GM12878 (cell line): Measurements from ENCODE around the gene PADI3. TPM values are rescaled to one million over a fixed set of nuclear protein-coding genes. Genes with fewer than 3 reads are reported as not detected.

ENCODE experiments used
- ATAC-seq: fragments of 200-7000 bp; cut with Tn5 transposase; 3 replicates; pipeline ENCODE4 v1.9.1; 2020; ENCODE audit warnings: mild to moderate bottlenecking, moderate library complexity
- BruUV-seq: library from RNA; stranded (reverse); fragments of 400-500 nt; replicated peaks from 2 replicates; lab custom pipeline; 2021; lab: Mats Ljungman, UMichigan
- CTCF ChIA-PET: fragments of 300-600 bp; sonication (Branson Sonifier 250); formaldehyde crosslinking; extraction: SDS; loops from one replicate; lab custom pipeline; 2021; ENCODE audit warnings: inconsistent platforms; lab: Yijun Ruan, JAX
- POLR2A ChIA-PET: fragments of 350-600 bp; formaldehyde crosslinking; extraction: SDS; loops from one replicate; lab custom pipeline; 2021; ENCODE audit warnings: inconsistent platforms; lab: Charles Lee
- RAD21 ChIA-PET: fragments of 300-600 bp; sonication (Branson Sonifier 250); formaldehyde crosslinking; loops from one replicate; lab custom pipeline; 2023; ENCODE audit warnings: antibody characterized with exemption; ENCODE audit not compliant: unreplicated experiment; lab: Charles Lee
- SMC1A ChIA-PET: fragments of 300-600 bp; sonication (Branson Sonifier 250); formaldehyde crosslinking; loops from one replicate; lab custom pipeline; 2023; ENCODE audit not compliant: unreplicated experiment, uncharacterized antibody; lab: Charles Lee
- DNase-seq: peaks from one replicate; pipeline ENCODE4 v3.0.0-alpha.2; 2011; ENCODE audit warnings: low read depth, low spot score
- FAIRE-seq: peaks from 3 replicates; lab custom pipeline; 2011; peaks lifted over from hg19 to GRCh38; lab: Jason Lieb, UNC
- H2AFZ ChIP-seq: 2 replicates; pipeline ENCODE4 v1.6.0; 2011; ENCODE audit warnings: low read depth, low read length, control low read depth; ENCODE audit not compliant: control insufficient read depth
- H3K27ac ChIP-seq: 2 replicates; pipeline ENCODE4 v1.5.1; 2011; ENCODE audit warnings: control low read depth; ENCODE audit not compliant: control insufficient read depth, insufficient read depth
- H3K27me3 ChIP-seq, 2 experiments: replicated peaks in 1 of 2; 2 replicates each; pipeline versions ENCODE4 v1.6.0 to v1.6.1; 2011; ENCODE audit warnings: low read length in 1 of 2; ENCODE audit not compliant: control insufficient read depth in 2 of 2, insufficient read depth in 2 of 2
- H3K36me3 ChIP-seq, 2 experiments: 2 replicates each; pipeline ENCODE4 v1.5.1; 2011; ENCODE audit warnings: low read length in 1 of 2; ENCODE audit not compliant: control insufficient read depth in 2 of 2, insufficient read depth in 2 of 2
- H3K4me1 ChIP-seq: 2 replicates; pipeline ENCODE4 v1.6.1; 2011; ENCODE audit warnings: mild to moderate bottlenecking, low read length, moderate library complexity, mixed read lengths; ENCODE audit not compliant: control insufficient read depth, insufficient read depth
- H3K4me2 ChIP-seq: 2 replicates; pipeline ENCODE4 v1.6.0; 2011; ENCODE audit warnings: control low read depth; ENCODE audit not compliant: control insufficient read depth, insufficient read depth
- H3K4me3 ChIP-seq: fragments of 200-600 bp; sonication (generic); 2 replicates; pipeline ENCODE4 v1.5.1; 2016
- H3K79me2 ChIP-seq: 2 replicates; pipeline ENCODE4 v1.6.0; 2011; ENCODE audit warnings: low read length; ENCODE audit not compliant: control insufficient read depth, insufficient read depth
- H3K9ac ChIP-seq: 2 replicates; pipeline ENCODE4 v1.8.0; 2011; ENCODE audit warnings: low read length, control low read depth, mixed read lengths; ENCODE audit not compliant: control insufficient read depth, insufficient read depth
- H3K9me3 ChIP-seq: replicated peaks from 3 replicates; pipeline ENCODE4 v1.5.1; 2011; ENCODE audit warnings: mild to moderate bottlenecking, low read length; ENCODE audit not compliant: control insufficient read depth, insufficient read depth
- H4K20me1 ChIP-seq: 2 replicates; pipeline ENCODE4 v1.6.0; 2011; ENCODE audit not compliant: control insufficient read depth, insufficient read depth
- CBFB ChIP-seq: IDR thresholded peaks from 2 replicates; pipeline ENCODE4 v1.6.1; 2016; ENCODE audit warnings: antibody characterized with exemption, low read depth
- CHD1 ChIP-seq: IDR thresholded peaks from 2 replicates; pipeline ENCODE4 v1.6.1; 2012; ENCODE audit warnings: low read depth, low read length, improper control_type of control experiment
- EZH2 ChIP-seq: IDR thresholded peaks from 2 replicates; pipeline ENCODE4 v1.6.1; 2012; ENCODE audit warnings: low read depth, mild to moderate bottlenecking, control low read depth, inconsistent platforms, low read length, borderline replicate concordance; ENCODE audit not compliant: control insufficient read depth
- FOXK2 ChIP-seq: fragments of 450-650 bp; IDR thresholded peaks from 2 replicates; pipeline ENCODE4 v1.6.1; 2017; ENCODE audit warnings: mild to moderate bottlenecking, moderate library complexity
- JUND ChIP-seq: IDR thresholded peaks from 2 replicates; pipeline ENCODE4 v1.6.1; 2012; ENCODE audit warnings: low read depth, mild to moderate bottlenecking, low read length, improper control_type of control experiment, moderate library complexity
- NRF1 ChIP-seq: conservative IDR thresholded peaks from 2 replicates; pipeline ENCODE4 v1.6.1; 2011; ENCODE audit warnings: mild to moderate bottlenecking, low read depth, low read length, improper control_type of control experiment
- SIN3A ChIP-seq: IDR thresholded peaks from 2 replicates; pipeline ENCODE4 v1.6.1; 2012; ENCODE audit warnings: low read depth, low read length, improper control_type of control experiment
- SREBF2 ChIP-seq: IDR thresholded peaks from 2 replicates; pipeline ENCODE4 v1.6.1; 2012; ENCODE audit warnings: mild to moderate bottlenecking, low read length
- ZBED1 ChIP-seq: IDR thresholded peaks from 2 replicates; pipeline ENCODE4 v1.6.1; 2016; ENCODE audit warnings: borderline replicate concordance
- ZSCAN29 ChIP-seq: fragments of 450-650 bp; IDR thresholded peaks from 2 replicates; pipeline ENCODE4 v1.6.1; 2017; ENCODE audit warnings: mild to moderate bottlenecking, moderate library complexity
- WGBS: methylation state at CpG from one replicate; pipeline ENCODE4 v1.1.6; 2016; ENCODE audit warnings: low lambda C conversion rate; ENCODE audit not compliant: insufficient replicate concordance, insufficient coverage; ENCODE audit errors: missing lambda C conversion rate; 5-methylcytosine and 5-hydroxymethylcytosine counted together
- in situ Hi-C: fragments of 300-500 bp; cut with MboI; formaldehyde crosslinking; loops from 9 replicates; pipeline ENCODE4 v1.14.3; 2018; ENCODE audit warnings: mixed read lengths
- intact Hi-C: fragments of 100-400 bp; cut with micrococcal nuclease; formaldehyde crosslinking; loops from one replicate; pipeline ENCODE4 v1.14.2; 2022; ENCODE audit not compliant: unreplicated experiment
- polyA plus RNA-seq, 11 experiments: library from polyadenylated mRNA; depleted of rRNA in 4 of 11; unstranded in 6 of 11; stranded (reverse) in 5 of 11; fragments of >200 nt; fragmentation: Nextera tagmentation in 4 of 11; fragmentation: Illumina TruSeq in 1 of 11; extraction: Ambion mirVana in 4 of 11; extraction: Trizol in 1 of 11; gene quantifications; 1 replicate in 1 of 11; 2 replicates in 10 of 11; pipeline versions ENCODE4 v1.2.1 to v1.2.3, GENCODE V29; 2011 to 2016; ENCODE audit warnings: inconsistent platforms in 2 of 11, missing spikeins in 2 of 11, low read depth in 1 of 11
- total RNA-seq, 4 experiments: library from RNA; depleted of rRNA in 3 of 4; stranded (reverse); fragments of >200 nt in 3 of 4; fragmentation: Illumina TruSeq in 1 of 4; extraction: Trizol in 1 of 4; gene quantifications; 2 replicates each; pipeline versions ENCODE4 v1.2.1 to v1.2.3, GENCODE V29; 2013 to 2021
- TF ChIP-seq, protein P1 (sequence below): IDR thresholded peaks from 2 replicates; pipeline ENCODE4 v1.6.1; 2012; ENCODE audit warnings: improper control_type of control experiment, low read depth, low read length; ENCODE audit not compliant: insufficient replicate concordance
- TF ChIP-seq, protein P2 (sequence below): fragments of 450-650 bp; IDR thresholded peaks from 2 replicates; pipeline ENCODE4 v1.6.1; 2014; ENCODE audit warnings: mild to moderate bottlenecking
- TF ChIP-seq, protein P3 (sequence below): fragments of 450-650 bp; IDR thresholded peaks from 2 replicates; pipeline ENCODE4 v1.6.1; 2017; ENCODE audit warnings: antibody characterized with exemption, mild to moderate bottlenecking, moderate library complexity
- TF ChIP-seq, protein P4 (sequence below): fragments of 450-650 bp; conservative IDR thresholded peaks from 2 replicates; pipeline ENCODE4 v1.6.1; 2017; ENCODE audit warnings: mild to moderate bottlenecking, moderate library complexity

PADI3 gene
- total and polyA plus RNA-seq, 10 of the 15 experiments (the other 5 are each of a cell fraction or from before 2014, with no cell fraction given), result 0.01 TPM; not detected in 9

DNA sequence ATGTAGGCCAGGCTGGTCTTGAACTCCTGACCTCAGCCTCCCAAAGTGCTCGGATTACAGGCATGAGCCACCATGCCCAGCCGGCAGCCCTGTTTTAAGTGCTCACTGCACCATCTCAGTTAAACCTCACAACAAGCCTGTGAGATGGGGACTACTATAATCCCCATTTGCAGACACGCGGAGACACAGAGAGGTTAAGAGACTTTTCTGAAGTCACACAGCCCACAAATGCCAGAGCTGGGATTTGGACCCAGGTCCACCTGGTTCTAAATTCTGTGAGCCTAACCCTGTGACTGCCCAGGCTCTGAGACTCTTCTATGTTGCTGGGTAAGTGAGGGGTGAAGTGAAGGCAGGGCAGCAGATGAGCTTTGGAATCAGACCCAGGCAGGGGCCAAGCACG lies 37.5 kb upstream of the PADI3 start:
- no peak overlapping the region for H3K27ac ChIP-seq
- in situ Hi-C loops, result no loop called here
- no peaks in the 10 kb centered on the region for H3K79me2 ChIP-seq
- no peak overlapping the region for H3K4me2 ChIP-seq
- H4K20me1 ChIP-seq, result no peaks in the 10 kb centered on the region
- intact Hi-C loops, result no loop called here
- H3K4me1 ChIP-seq, result peaks cover 14% of the 10 kb centered on the region
- H3K4me3 ChIP-seq, result no peak overlapping the region
- peaks cover 0 to 2% of the 10 kb centered on the region in 2 experiments; a peak in 2 of 4 replicates for H3K27me3 ChIP-seq
- BruUV-seq, result no TSS peak
- 59% methylated on average over 5 of the region's 5 CpGs for WGBS
- no peaks in the 10 kb centered on the region for H3K9me3 ChIP-seq
- no peak overlapping the region for H2AFZ ChIP-seq
- ChIA-PET RAD21 (interaction anchor here (0.6 kb wide), 1 partner anchor 84 kb away, joined by 4 read pairs; no protein-coding TSS in a partner anchor), POLR2A (no interaction called here), CTCF (interaction anchor here (1.2 kb wide), 1 partner anchor 151 kb away, joined by 3 read pairs; no protein-coding TSS in a partner anchor), SMC1A (interaction anchor here (1.0 to 1.7 kb wide), 2 partner anchors 70 to 82 kb away, joined by 3 to 4 read pairs; no protein-coding TSS in a partner anchor)
- H3K9ac ChIP-seq, result no peak overlapping the region
- no peak for FAIRE-seq
- H3K36me3 ChIP-seq, result no peaks in the 10 kb centered on the region
- no peak for DNase-seq
- no peak for ATAC-seq
- no peak for TF ChIP-seq FOXK2
- TF ChIP-seq SIN3A, result no peak
- no peak for TF ChIP-seq CBFB
- TF ChIP-seq, protein P1, sequence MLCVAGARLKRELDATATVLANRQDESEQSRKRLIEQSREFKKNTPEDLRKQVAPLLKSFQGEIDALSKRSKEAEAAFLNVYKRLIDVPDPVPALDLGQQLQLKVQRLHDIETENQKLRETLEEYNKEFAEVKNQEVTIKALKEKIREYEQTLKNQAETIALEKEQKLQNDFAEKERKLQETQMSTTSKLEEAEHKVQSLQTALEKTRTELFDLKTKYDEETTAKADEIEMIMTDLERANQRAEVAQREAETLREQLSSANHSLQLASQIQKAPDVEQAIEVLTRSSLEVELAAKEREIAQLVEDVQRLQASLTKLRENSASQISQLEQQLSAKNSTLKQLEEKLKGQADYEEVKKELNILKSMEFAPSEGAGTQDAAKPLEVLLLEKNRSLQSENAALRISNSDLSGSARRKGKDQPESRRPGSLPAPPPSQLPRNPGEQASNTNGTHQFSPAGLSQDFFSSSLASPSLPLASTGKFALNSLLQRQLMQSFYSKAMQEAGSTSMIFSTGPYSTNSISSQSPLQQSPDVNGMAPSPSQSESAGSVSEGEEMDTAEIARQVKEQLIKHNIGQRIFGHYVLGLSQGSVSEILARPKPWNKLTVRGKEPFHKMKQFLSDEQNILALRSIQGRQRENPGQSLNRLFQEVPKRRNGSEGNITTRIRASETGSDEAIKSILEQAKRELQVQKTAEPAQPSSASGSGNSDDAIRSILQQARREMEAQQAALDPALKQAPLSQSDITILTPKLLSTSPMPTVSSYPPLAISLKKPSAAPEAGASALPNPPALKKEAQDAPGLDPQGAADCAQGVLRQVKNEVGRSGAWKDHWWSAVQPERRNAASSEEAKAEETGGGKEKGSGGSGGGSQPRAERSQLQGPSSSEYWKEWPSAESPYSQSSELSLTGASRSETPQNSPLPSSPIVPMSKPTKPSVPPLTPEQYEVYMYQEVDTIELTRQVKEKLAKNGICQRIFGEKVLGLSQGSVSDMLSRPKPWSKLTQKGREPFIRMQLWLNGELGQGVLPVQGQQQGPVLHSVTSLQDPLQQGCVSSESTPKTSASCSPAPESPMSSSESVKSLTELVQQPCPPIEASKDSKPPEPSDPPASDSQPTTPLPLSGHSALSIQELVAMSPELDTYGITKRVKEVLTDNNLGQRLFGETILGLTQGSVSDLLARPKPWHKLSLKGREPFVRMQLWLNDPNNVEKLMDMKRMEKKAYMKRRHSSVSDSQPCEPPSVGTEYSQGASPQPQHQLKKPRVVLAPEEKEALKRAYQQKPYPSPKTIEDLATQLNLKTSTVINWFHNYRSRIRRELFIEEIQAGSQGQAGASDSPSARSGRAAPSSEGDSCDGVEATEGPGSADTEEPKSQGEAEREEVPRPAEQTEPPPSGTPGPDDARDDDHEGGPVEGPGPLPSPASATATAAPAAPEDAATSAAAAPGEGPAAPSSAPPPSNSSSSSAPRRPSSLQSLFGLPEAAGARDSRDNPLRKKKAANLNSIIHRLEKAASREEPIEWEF, result no peak
- TF ChIP-seq CHD1, result no peak
- TF ChIP-seq, protein P2, sequence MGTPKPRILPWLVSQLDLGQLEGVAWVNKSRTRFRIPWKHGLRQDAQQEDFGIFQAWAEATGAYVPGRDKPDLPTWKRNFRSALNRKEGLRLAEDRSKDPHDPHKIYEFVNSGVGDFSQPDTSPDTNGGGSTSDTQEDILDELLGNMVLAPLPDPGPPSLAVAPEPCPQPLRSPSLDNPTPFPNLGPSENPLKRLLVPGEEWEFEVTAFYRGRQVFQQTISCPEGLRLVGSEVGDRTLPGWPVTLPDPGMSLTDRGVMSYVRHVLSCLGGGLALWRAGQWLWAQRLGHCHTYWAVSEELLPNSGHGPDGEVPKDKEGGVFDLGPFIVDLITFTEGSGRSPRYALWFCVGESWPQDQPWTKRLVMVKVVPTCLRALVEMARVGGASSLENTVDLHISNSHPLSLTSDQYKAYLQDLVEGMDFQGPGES, result no peak
- TF ChIP-seq ZSCAN29, result no peak
- TF ChIP-seq EZH2, result no peak
- no peak for TF ChIP-seq ZBED1
- TF ChIP-seq, protein P3, sequence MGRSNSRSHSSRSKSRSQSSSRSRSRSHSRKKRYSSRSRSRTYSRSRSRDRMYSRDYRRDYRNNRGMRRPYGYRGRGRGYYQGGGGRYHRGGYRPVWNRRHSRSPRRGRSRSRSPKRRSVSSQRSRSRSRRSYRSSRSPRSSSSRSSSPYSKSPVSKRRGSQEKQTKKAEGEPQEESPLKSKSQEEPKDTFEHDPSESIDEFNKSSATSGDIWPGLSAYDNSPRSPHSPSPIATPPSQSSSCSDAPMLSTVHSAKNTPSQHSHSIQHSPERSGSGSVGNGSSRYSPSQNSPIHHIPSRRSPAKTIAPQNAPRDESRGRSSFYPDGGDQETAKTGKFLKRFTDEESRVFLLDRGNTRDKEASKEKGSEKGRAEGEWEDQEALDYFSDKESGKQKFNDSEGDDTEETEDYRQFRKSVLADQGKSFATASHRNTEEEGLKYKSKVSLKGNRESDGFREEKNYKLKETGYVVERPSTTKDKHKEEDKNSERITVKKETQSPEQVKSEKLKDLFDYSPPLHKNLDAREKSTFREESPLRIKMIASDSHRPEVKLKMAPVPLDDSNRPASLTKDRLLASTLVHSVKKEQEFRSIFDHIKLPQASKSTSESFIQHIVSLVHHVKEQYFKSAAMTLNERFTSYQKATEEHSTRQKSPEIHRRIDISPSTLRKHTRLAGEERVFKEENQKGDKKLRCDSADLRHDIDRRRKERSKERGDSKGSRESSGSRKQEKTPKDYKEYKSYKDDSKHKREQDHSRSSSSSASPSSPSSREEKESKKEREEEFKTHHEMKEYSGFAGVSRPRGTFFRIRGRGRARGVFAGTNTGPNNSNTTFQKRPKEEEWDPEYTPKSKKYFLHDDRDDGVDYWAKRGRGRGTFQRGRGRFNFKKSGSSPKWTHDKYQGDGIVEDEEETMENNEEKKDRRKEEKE, result no peak
- no peak for TF ChIP-seq NRF1
- no peak for TF ChIP-seq SREBF2
- TF ChIP-seq, protein P4, sequence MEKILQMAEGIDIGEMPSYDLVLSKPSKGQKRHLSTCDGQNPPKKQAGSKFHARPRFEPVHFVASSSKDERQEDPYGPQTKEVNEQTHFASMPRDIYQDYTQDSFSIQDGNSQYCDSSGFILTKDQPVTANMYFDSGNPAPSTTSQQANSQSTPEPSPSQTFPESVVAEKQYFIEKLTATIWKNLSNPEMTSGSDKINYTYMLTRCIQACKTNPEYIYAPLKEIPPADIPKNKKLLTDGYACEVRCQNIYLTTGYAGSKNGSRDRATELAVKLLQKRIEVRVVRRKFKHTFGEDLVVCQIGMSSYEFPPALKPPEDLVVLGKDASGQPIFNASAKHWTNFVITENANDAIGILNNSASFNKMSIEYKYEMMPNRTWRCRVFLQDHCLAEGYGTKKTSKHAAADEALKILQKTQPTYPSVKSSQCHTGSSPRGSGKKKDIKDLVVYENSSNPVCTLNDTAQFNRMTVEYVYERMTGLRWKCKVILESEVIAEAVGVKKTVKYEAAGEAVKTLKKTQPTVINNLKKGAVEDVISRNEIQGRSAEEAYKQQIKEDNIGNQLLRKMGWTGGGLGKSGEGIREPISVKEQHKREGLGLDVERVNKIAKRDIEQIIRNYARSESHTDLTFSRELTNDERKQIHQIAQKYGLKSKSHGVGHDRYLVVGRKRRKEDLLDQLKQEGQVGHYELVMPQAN, result no peak
- TF ChIP-seq JUND, result no peak
